ENCODE results near the gene ASTN2. TPM values are rescaled to one million over a fixed set of nuclear protein-coding genes. Genes with fewer than 3 reads are reported as not detected.

Gene ASTN2
- polyA plus RNA-seq, 1 experiment, result 12.8 TPM

DNA sequence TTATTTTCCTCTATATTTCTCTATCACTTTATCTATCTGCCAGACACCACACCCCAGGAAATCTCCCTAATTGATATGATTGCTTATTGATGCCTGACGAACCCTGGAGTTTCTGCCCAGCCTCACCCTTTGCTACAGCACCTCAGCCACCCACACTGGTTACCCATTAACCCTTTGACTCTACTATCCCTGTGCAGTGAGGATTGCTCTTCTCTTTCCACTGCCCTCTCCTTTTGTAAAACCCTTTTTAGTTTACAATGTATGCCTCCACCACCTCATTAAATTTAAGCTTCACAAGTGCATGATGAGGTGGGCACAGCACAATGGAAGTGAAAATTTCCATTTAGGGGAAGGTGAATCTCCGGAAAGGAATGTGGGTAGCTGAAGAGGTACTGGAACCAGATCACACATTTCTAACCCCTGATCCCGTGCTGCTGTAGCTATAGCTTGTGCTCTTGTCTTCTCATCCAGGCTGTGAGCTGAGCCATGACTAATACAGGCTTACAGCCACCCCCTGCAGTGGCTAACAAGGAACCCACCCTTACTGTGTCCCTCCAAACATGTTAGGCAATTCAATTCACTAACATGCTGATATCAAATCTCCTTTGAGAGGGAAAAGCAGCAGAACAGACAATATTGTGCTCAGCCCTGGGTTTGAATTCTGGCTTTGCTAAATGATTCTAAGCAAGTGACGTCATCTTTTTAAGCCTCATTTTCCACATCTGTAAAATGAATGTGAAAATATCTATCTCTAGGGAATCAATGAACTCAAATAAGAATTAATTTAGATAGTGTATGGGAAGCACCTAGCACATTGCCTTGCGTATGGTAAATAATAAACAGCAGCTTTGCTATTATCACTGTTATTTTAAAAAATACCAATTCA lies 914.6 kb downstream of the ASTN2 start:
- DNase-seq (ENCODE audit: low read depth), result peak; percentile 31
- TF ChIP-seq, protein P1, sequence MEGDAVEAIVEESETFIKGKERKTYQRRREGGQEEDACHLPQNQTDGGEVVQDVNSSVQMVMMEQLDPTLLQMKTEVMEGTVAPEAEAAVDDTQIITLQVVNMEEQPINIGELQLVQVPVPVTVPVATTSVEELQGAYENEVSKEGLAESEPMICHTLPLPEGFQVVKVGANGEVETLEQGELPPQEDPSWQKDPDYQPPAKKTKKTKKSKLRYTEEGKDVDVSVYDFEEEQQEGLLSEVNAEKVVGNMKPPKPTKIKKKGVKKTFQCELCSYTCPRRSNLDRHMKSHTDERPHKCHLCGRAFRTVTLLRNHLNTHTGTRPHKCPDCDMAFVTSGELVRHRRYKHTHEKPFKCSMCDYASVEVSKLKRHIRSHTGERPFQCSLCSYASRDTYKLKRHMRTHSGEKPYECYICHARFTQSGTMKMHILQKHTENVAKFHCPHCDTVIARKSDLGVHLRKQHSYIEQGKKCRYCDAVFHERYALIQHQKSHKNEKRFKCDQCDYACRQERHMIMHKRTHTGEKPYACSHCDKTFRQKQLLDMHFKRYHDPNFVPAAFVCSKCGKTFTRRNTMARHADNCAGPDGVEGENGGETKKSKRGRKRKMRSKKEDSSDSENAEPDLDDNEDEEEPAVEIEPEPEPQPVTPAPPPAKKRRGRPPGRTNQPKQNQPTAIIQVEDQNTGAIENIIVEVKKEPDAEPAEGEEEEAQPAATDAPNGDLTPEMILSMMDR (IDR thresholded peaks at IDR 0.05; ENCODE audit: insufficient read depth, low read depth, low read length), result no peak
- POLR2A ChIA-PET, result no interaction called here
- Histone ChIP-seq H3K27me3 (ENCODE audit: control insufficient read depth, insufficient read depth, low read length) (no peaks in the 10 kb centered on the region), H3K4me3 (ENCODE audit: low read depth, low read length) (no peak overlapping the region), H3K36me3 (ENCODE audit: control insufficient read depth, insufficient read depth, low read length) (no peaks in the 10 kb centered on the region)
- CTCF ChIA-PET, result interaction anchor here (1.4 to 4.0 kb wide), 2 partner anchors 22 to 72 kb away, joined by 3 to 16 read pairs; no protein-coding TSS in a partner anchor

DNA sequence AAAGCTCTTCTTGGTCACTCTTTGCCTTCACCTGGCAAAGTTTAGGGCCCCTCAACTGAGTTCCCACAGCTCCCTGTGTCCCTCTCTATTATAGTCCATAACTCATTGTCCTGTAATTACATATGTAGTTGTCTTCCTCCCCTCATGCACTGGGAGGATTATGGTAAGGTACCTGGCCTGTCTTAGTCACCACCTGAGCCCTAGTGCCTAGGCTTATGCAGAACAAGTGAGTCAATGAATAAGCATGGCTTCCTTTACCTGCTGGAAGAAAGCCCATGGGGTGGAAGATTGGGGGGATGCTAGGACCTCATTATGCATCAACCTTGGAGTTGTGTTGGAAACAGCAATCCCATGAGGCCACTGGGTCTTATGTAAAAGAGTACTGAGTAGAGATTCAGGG lies 915.4 kb downstream of the ASTN2 start:
- POLR2A ChIA-PET, result no interaction called here
- CTCF ChIA-PET, result interaction anchor here (4.0 kb wide), 1 partner anchor 73 kb away, joined by 16 read pairs; no protein-coding TSS in a partner anchor
- TF ChIP-seq, protein P1 (IDR thresholded peaks at IDR 0.05; ENCODE audit: insufficient read depth, low read depth, low read length), result no peak

DNA sequence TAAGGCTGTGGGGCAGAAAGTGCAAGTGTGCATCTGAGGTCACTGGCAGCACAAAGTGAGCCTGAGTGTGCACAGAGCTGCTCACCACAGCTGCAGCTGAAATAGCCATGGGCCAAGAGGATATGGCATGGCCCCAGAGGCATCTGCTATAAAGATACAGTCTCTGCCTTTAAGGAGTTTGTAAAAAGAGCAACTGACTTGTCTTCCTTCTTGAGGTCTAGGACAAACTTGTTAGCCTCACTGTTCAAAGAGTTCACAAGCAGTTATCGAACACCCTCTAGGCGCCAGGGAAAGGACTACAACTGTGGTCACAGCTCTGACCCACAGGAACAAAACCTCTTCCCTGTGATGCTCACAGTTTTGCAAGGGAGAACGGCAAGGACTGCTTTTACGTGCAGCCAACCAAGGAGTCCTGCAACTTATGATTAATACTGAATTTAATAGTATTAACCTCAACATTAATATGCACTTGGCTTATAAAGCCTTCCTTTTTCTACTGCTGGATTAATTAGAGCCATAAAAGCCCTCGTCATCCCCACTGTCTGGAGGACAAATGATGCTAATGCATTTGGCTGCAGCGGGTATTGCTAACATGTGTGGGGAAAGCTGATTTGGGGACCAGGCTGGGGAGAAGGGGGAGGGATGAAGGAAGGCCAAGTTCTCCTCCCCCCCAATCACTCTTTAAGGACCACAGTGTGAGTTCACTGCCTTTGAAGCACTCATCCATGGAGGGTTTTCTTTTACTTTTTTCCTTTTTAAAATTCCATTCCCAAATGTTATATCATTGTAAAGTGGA lies 917.6 kb downstream of the ASTN2 start:
- no peaks in the 10 kb centered on the region for H3K36me3 ChIP-seq (ENCODE audit: control insufficient read depth, insufficient read depth, low read length)
- TF ChIP-seq, protein P1 (IDR thresholded peaks at IDR 0.05; ENCODE audit: insufficient read depth, low read depth, low read length), result peak; percentile 30; the same call in 1 of the 2 replicates
- no peaks in the 10 kb centered on the region for H3K27me3 ChIP-seq (ENCODE audit: control insufficient read depth, insufficient read depth, low read length)
- POLR2A ChIA-PET, result no interaction called here
- H3K4me3 ChIP-seq (ENCODE audit: low read depth, low read length), result no peak overlapping the region
- DNase-seq (ENCODE audit: low read depth), result no peak
- CTCF ChIA-PET, result interaction anchor here (1.1 to 4.0 kb wide), 5 partner anchors 12 to 904 kb away, joined by 3 to 16 read pairs (median 6); no protein-coding TSS in a partner anchor

More for the DNA sequence above, 915.4 kb downstream of the ASTN2 start:
- Histone ChIP-seq H3K4me3 (ENCODE audit: low read depth, low read length) (no peak overlapping the region), H3K27me3 (ENCODE audit: control insufficient read depth, insufficient read depth, low read length) (no peaks in the 10 kb centered on the region), H3K36me3 (ENCODE audit: control insufficient read depth, insufficient read depth, low read length) (no peaks in the 10 kb centered on the region)
- DNase-seq (ENCODE audit: low read depth), result no peak

DNA sequence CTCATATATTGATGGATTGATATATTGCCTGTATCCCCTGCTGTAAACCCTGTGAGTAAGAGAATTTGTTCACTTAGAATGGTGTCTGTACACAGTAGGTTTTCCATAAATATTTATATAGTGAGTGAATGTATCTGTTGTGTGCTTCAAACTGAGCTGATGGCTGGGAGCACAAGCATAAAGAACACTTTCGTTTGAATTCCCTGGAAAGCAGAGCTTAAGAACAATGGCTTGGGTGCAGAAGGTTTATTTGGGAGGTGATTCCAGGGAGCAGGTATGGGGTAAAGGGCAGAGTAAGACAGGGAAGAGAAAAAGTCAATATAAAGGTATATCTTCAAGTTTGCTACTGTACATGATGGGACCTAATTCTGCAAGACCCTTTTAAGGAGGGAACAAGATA lies 918.7 kb downstream of the ASTN2 start:
- DNase-seq (ENCODE audit: low read depth), result no peak
- ChIA-PET POLR2A (no interaction called here), CTCF (interaction anchor here (1.6 to 4.0 kb wide), 3 partner anchors 11 to 903 kb away, joined by 6 to 16 read pairs (median 7); no protein-coding TSS in a partner anchor)
- TF ChIP-seq, protein P1 (IDR thresholded peaks at IDR 0.05; ENCODE audit: insufficient read depth, low read depth, low read length), result no peak
- H3K4me3 ChIP-seq (ENCODE audit: low read depth, low read length), result no peak overlapping the region
- H3K36me3 ChIP-seq (ENCODE audit: control insufficient read depth, insufficient read depth, low read length), result no peaks in the 10 kb centered on the region
- H3K27me3 ChIP-seq (ENCODE audit: control insufficient read depth, insufficient read depth, low read length), result no peaks in the 10 kb centered on the region

DNA sequence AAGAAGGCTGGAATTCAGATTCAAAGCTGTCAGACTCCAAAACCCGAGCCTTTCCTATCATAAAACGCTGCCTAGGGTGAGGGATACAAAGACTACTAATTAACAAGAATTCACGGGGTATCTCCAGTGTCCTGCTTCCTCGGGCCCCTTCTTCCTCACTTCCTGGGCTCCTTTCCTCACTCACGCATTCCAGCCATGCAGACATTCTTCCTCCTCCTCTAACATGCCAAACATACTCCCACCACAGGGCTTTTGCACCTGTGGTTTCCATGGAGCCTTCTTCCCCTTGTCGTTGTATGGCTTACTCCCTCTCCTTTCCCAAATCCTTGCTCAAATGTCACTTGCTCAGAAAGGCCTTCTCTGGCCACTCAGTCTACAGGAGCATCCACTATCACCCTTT lies 919.1 kb downstream of the ASTN2 start:
- no peak for DNase-seq (ENCODE audit: low read depth)
- ChIA-PET CTCF (interaction anchor here (1.6 to 2.7 kb wide), 2 partner anchors 10 to 902 kb away, joined by 6 to 7 read pairs; no protein-coding TSS in a partner anchor), POLR2A (no interaction called here)
- Histone ChIP-seq H3K36me3 (ENCODE audit: control insufficient read depth, insufficient read depth, low read length) (no peaks in the 10 kb centered on the region), H3K27me3 (ENCODE audit: control insufficient read depth, insufficient read depth, low read length) (no peaks in the 10 kb centered on the region), H3K4me3 (ENCODE audit: low read depth, low read length) (no peak overlapping the region)
- TF ChIP-seq, protein P1 (IDR thresholded peaks at IDR 0.05; ENCODE audit: insufficient read depth, low read depth, low read length), result no peak
